HG03025 (cell line): ENCODE data around the gene IQCF5.
"Not testable (repeated sequence)": the region's sequence is repeated elsewhere in the genome, so short reads cannot be mapped to it uniquely, and the experiment has no call there.

Experiments
- ATAC-seq: cut with Tn5 transposase; IDR thresholded peaks from one replicate; pipeline ENCODE4 v1.9.1; 2021; ENCODE audit warnings: mild to moderate bottlenecking, moderate library complexity; ENCODE audit not compliant: unreplicated experiment, low FRiP score

Gene IQCF5

DNA sequence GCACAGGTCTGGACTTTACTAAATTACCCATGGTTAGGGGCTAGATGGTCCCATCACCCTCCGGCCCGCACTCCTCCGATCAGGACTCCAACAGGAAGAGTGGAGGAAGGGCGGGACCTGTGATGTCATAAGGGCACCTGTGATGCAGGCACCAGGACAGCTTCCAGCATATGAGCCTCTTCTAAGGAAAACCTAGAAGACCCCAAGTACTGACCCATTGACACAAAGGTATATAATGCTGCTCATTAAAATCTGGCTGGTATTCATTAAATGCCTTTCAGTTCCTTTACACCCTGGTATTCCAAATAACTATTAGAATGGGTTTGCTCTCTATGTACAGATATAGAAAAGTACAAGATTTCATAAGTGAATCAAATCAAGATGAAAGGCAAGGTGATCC is at the start of gene IQCF5:
Gene IQCF5 (minus strand): TSS at position 101 of the 400 bp plus-strand sequence. CDS start 70 bp downstream, at position 31.
- ATAC-seq, result no peak

DNA sequence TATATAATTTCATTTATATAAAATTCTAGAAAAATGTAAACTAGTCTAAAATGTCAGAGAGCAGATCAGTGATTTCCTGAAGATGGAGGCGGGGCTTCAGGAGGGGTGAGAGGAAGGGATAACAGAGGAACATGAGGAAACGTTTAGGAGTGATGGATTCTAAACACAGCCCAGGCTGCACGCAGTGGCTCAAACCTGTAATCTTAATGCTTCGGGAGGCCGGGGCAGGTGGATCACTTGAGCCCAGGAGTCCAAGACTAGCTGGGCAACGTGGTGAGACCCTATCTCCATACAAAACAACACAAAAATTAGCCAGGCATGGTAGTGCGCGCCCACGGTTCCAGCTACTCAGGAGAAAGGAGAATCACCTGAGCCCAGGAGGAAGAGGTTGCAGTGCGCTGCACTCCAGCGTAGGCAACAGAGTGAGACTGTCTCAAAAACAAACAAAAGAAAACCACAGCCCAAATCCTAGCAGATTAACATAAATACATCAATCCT is 45.7 kb upstream of the IQCF5 start:
- ATAC-seq, result no peak

DNA sequence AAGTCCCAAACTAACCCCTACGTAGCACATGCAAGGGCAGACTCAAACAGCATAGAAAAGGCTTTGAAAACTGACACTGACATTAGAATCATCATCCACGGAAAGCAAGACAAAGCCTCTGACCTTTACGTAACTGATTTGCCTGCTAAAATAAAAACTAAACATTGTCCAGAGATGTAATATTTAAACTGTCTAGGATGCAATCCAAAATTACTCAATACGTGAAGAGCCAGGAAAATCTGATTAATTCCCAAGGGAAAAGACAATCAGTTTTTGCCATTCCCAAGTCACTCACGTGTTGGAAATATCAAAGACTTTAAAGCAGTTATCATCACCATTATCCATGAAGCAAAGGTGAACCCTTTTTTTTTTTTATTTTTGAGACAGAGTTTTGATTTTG is 41.0 kb upstream of the IQCF5 start:
- no peak for ATAC-seq

DNA sequence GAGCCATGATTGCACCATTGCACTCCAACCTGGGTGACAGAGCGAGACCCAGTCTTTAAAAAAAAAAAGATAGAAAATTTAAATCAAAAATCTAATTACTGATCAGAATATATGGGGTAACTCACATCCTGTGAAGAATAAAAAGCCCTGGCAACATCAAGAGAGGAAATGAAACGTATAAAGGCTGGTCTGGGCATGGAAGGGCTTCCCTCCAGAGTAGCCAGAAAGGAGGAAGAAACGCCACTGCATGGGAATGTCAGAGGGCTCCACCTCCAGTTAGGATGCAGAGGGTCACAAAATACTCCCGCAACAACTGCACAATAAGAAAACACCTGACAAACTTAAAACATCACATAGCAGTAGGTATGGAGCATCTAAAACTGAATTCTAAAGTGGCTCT is 32.6 kb upstream of the IQCF5 start:
- no peak for ATAC-seq

DNA sequence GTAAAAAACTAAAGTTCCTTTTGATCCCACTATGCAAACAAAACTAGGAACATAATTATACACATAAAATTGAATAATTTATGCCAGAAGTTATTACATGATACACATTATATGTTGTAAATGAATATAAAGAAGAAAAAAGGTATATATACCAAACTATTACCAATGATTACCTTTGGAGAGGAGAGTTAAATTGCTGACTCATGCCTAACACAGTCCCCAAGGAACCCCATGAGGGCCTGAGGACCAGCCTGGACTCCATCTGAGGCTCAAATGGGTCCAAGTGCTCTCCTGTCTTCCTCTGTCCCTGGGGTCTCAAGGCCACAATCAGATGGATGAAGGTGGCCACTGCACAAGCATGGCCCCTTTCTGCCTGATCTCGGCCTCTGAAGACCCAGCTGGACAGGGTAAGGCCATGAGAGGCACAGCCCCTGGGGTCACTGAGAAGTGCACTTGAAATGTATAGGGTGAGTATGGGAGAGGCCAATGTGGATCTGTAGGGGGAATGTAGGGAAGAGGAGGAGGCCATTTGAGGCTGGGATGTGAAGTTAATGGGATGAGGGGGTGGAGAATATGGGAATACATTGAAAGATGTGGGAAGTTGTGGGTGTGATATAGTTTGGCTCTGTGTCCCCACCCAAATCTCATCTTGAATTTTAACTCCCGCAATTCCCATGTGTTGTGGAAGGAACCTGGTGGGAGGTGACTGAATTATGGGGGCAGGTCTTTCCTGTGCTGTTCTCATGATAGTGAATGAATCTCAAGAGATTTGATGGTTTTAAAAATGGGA is 28.8 kb upstream of the IQCF5 start:
- no peak for ATAC-seq

DNA sequence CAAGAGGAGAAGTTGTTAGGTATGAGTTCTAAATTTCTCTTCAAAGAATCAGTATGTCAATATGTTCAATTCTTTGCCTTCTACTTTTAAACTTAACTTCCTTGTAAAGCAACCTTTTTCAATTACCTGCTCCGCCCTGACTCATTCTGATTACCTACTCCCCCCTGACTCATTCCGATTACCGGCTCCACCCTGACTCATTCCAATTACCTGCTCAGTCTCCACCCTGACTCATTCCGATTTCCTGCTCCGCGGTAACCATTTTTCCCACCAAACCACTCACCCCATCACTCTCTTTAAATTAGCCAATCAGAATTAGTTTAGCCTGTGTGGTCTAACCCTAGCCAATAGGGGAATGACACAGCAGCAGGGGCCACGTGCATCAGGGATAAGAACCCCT is 27.0 kb upstream of the IQCF5 start:
- ATAC-seq, result not testable (repeated sequence)

DNA sequence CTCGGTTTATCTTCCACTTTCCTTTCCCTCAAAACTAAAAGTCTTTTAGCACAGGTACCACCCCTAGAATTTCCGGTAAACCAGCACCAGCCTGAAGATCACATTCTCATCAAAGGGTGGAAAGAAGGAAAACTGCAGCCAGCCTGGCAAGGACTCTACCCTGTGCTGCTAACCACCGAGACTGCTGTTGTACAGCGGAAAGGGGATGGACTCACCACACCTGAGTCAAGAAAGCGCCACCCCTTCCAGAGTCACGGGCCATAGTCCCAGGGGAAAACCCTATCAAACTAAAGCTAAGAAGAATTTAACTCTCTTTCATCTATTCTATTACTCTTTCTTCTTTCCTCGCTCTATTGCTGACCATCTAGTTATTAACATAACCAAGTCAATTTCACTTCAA is 24.6 kb upstream of the IQCF5 start:
- not testable (repeated sequence) for ATAC-seq

DNA sequence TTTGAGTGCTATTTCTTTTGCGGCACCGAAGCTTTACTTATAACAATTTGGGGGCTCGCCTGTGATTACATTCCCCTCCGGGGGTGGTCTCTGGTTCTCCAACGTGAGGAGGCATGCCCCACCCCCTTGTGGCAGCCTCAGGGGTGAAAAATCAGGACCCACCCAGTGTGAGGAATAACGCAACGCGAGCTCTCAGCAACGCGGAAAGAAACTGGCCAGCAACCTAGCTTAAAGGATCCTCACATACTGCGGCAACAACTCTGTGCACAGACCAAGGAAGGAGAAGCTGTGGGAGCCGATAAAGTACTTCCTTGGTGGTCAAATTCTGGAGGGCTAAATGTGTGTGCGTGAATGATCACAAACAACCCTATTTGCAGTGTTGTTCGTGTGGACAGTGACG is 22.0 kb upstream of the IQCF5 start:
- no peak for ATAC-seq

DNA sequence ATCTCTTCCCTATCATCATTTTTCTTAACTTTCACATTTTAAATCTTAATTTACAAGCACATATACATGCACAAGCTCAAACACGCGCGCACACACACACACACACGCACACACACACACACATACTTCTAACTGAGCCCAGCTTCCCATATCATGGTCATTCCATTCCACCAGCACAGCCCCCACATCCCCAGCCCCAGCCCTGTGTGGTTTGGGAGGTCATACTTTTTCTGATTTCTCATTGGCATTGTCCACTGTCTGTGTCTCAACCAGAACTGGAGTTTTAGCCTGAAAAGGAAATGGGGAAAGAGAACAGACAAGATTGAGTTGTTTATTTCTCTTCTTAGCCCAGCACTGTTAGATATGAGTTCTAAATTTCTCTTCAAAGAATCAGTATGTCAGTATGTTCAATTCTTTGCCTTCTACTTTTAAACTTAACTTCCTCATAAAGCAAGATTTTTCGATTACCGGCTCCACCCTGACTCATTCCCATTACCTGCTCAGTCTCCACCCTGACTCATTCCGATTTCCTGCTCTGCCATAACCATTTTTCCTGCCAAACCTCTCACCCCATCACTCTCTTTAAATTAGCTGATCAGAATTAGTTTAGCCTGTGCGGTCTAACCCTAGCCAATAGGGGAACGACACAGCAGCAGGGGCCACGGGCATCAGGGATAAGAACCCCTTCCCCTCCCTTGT is 21.4 kb upstream of the IQCF5 start:
- no peak for ATAC-seq

DNA sequence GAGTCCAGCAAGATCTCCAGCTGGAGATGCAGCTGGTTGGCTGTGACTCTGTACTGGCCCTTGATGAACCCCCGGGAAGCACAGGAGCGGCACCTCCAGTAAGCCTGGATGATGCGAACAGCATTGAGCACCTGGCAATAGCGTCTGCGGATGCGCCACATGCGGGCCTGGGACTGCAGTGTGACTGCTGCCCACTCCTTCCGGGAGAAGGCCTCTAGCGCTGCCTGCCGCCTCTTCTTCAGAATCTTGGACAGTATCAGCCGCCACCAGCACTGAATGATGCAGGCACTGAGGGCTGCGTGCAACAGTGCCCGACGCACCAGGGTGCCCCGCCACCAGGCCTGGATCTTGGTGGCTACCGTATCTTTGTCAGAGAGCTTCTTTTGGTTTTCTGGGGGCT is 19.5 kb upstream of the IQCF5 start:
- no peak for ATAC-seq

DNA sequence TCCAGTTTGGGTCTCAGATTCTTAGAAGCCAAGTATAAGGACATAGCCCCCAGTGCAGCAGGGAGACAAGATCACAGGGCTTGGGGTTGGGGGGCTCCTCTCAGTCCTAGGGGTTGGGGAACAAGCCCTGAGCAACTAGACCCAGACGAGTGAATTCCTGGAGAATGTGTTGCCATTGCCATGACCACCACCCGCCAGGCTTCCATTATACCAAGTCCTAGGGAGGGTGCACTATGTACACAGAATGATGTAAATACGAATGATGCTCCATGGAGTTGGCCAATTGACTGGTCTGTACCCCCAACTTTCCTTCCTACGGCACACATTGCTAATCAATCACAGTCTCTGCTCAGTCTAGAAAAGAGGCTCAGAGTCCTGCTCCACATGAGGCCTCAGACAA is 19.0 kb upstream of the IQCF5 start:
- no peak for ATAC-seq

DNA sequence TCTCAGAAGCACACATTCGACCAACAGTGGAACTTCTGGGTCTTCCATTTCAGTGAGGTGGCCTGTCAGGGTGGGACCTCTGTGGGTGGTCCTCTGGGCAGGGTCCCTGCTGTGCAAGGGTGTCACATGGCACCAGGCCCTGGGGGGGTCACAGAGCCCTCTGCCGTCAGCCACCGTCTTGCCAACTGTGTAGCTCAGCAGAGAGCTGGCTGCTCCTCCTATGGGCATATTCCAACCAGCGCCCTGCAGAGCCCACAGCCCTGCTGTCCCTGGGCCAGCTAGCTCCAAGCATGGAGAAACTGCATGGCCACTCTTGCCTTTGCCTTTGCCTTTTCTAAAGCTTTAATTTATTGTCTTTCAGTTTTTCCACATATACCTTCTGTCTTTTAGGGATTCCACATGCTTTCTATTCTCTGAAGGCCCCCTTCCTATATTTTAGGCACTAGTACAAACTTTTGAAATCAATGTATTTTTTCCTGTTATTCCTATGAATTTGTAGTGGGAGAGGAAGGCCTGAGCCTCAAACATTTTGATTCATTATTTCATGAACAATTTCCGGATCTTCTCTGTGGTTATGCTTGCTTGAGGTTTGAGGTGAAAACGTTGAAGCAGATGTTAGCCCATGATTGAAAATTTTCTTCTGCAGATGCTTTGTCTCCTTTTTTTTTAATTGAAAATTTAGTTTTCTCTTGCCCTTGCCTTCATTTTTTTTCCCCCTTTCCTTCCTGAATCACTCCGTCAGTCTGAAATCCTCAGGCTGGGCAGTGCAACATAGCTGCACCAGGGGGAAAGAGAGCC is 16.0 kb upstream of the IQCF5 start:
- ATAC-seq, result no peak

DNA sequence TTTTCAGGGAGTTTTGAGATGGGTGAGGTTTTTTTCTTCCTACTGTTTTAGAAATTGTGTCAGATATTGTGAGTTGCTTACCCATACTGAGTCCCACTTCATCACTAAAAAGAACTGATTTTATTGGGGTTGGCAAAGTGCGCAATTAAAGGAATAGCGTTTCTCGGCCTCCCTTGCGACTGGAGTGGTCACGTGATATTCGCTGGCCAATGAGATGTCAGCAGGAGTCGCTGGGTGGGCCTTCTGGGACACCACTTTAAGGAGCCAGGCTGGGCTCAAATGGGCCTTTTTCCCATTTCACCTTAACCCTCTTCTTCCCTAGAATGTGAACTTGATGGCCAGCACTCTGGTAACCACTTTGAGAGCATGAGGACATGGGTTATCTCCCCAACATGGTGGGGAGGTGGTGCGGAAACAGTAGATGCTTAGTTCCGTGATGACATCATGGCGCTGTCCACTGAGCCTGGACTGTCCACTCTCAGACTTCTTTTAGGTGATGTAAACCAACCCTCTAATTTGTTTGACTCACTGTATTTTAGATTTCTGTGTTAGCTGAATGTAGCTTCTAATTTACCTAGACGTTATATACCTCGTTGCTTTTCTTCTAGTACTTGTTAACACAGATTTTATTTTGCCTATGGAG is 13.2 kb upstream of the IQCF5 start:
- ATAC-seq, result no peak

DNA sequence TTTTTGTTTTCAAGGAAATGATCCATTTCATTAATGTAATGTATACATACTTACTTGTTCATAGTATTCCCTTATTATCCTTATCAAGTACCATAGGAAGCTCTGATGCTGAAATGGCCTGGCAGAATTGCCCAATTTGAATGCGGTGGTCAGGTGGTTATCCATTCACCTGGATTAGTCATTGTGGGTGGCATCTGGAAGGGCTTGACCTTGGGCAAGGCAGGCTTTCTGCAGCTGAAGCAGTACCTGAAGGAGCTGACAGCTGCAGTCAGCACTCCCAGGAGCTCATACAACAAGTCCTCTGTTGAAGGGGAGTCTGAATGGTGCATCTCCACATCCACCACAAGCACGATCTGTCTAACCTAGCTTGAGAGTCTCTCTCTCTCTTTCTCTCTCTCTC is 12.2 kb upstream of the IQCF5 start:
- ATAC-seq, result no peak

DNA sequence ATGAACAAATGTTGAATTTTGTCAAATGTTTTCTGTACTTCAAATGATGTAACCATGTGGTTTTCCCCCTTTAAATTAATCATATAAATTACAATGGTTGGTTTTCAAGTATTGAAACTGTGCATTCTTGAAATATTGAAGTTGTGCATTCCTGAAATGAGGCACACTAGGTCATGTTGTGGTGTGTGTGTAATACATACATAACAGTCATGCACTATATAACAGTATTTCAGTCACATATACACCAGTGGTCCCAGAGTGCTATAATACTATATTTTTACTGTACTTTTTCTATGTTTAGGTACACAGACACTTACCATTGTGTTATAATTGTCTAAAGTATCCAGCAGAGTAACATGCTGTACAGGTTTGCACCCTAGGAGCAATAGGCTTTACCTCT is 11.0 kb upstream of the IQCF5 start:
- no peak for ATAC-seq

DNA sequence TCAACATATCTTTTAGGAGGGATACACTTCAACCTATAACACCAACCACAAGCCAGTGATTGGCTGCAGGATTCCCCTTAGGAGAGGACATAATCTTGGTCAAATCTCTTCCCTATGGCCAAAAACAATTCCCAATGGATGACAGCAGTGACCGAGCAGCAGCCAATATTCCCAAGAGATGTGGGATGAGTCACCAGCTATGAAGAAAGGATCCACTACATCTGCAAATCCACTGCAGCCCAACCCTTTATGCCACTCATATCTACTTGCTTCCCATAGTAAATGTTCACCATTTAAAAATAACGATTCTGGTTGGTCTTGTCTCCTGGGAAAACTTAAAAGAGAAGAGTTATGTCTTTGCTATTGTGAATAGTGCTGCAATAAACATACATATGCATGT is 4.5 kb upstream of the IQCF5 start:
- ATAC-seq, result no peak

DNA sequence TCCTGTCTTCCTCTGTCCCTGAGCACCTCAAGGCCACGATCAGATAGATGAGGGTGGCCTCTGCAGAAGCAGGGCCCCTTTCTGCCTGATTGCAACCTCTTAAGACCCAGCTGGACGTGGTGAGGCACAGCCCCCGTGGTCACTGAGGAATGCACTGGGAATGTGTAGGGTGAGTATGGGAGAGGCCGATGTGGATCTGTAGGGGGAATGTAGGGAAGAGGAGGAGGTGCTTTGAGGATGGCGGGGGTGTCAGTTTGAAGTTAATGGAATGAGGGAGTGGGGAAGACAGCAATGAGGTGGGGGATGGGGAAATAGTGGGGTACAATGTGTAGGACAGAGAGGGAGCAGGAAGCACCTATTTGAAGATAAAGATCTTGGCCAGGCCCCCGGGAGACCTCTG is 785 bp upstream of the IQCF5 start:
- no peak for ATAC-seq

DNA sequence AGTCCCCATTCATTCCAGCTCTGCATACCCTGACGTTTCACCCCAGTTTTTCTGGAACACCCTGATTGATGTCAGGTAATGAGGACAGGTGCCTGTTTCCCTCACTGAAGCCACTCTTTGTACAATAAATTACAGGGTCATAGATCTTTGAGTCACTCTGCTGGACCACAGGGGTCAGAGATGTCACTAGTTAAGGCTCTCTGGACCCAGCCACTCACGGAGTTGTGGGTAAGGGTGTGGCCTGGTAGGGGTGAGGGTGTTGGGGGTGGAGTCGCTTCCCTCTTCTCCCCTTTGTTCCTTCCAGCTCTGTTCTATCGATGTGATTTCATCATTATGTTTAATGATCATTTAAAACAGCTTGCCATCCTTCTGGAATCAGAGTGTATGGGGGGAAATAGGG is 512 bp downstream of the IQCF5 start:
- ATAC-seq, result no peak

DNA sequence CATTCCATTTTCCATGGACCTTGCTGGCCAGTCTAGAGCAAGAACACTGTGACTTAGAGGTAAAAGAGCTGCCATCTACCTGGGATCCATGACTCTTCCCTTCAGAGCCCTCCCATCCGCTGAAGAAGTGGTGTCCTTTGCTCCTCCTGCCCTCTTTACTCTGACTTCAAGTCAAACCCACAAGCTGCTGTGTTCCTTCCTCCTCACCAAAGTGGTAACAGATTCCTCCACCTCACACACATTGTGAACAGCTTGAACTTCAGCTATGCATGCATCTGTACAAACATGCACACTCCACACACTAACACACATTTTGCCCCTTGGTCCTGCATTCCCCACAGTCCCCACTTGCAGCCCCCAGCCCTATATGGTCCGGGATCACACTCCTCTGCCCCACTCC is 990 bp downstream of the IQCF5 start:
- ATAC-seq, result no peak

DNA sequence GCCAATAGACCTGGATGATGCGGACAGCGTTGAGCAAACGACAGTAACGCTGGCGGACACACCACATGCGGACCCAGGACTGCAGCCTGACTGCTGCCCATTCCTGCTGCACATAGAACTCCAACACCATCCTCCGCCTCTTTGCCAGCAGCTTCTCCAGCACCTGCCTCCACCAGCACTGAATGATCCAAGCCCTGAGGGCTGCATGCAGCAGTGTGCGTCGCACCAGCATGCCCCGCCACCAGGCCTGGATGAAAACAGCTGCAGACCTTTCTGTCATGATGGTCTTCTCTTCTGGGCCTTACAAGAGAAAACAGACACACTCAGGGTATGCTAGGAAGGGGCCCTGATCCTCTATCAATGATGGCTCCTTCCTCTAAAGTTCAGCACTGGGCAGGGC is 1.5 kb downstream of the IQCF5 start:
- ATAC-seq, result no peak
